Activated CD8-positive, alpha-beta memory T cell treated with anti-CD3 and anti-CD28 coated beads, Interleukin-2, amount 10 ng/mL, durations not matched to agents 7 days and 5 days (primary cell): ENCODE measurements around the gene BEND5. TPM values are rescaled to one million over a fixed set of nuclear protein-coding genes. Genes with fewer than 3 reads are reported as not detected.
A peak's percentile ranks its signal among the peaks of the same experiment; 100 is the strongest.

Experiments
- ATAC-seq: fragments of 150-1000 bp; cut with Tn5 transposase; one replicate; pipeline ENCODE4 v1.10.0; 2021; ENCODE audit warnings: moderate library complexity
- CTCF ChIA-PET: fragments of 350-600 bp; sonication (Branson Sonifier 250); formaldehyde crosslinking; loops from one replicate; lab custom pipeline; 2021; ENCODE audit warnings: antibody characterized with exemption; lab: Charles Lee
- DNase-seq: peaks from one replicate; pipeline ENCODE4 v3.0.0-alpha.2; 2020
- H3K27ac Mint-ChIP-seq: one replicate; pipeline ENCODE4 v1.8.0; 2021; ENCODE audit warnings: mild to moderate bottlenecking, mixed read lengths
- H3K27me3 Mint-ChIP-seq: one replicate; pipeline ENCODE4 v1.8.0; 2021; ENCODE audit warnings: mixed read lengths
- H3K36me3 Mint-ChIP-seq: one replicate; pipeline ENCODE4 v1.8.0; 2021; ENCODE audit warnings: mild to moderate bottlenecking, mixed read lengths
- H3K4me1 Mint-ChIP-seq: one replicate; pipeline ENCODE4 v1.8.0; 2021; ENCODE audit warnings: mixed read lengths
- H3K4me3 Mint-ChIP-seq: one replicate; pipeline ENCODE4 v1.8.0; 2021; ENCODE audit warnings: mild to moderate bottlenecking, moderate library complexity, mixed read lengths
- H3K9me3 Mint-ChIP-seq: one replicate; pipeline ENCODE4 v1.8.0; 2022; ENCODE audit warnings: low read depth, mixed read lengths
- total RNA-seq, 2 experiments: library from RNA; stranded (reverse); gene quantifications; one replicate each; pipeline ENCODE4 v1.2.3, GENCODE V29; 2021

BEND5 gene
- total RNA-seq, 2 experiments from 2014 or later: 0.96 to 1.9 TPM

DNA sequence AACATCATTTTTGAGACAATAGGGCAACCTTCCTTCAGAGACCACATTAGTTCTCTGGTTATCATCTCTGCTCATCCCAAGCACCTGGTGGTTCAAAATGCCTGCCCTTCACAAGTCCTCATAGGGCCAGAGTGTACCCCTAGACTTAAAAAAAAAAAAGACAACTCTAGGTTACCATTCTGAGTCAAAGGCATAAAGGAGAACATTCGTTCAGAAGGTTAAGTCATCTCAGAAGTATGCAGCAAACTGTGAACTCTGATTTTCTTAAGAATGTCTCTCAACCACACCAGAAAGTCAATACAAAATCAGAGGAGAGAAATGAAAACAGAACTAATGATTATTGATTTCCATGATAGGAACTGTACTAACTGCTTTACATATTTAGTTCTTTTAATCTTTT lies 9.2 kb upstream of the BEND5 start:
- CTCF ChIA-PET: no interaction called here
- H3K9me3 Mint-ChIP-seq: peaks cover 2% of the 10 kb centered on the region
- H3K27ac Mint-ChIP-seq: no peak overlapping the region
- peaks cover 6% of the 10 kb centered on the region for H3K4me1 Mint-ChIP-seq
- DNase-seq: no peak
- H3K27me3 Mint-ChIP-seq: no peaks in the 10 kb centered on the region
- H3K4me3 Mint-ChIP-seq: no peak overlapping the region
- H3K36me3 Mint-ChIP-seq: no peaks in the 10 kb centered on the region
- ATAC-seq: no peak

DNA sequence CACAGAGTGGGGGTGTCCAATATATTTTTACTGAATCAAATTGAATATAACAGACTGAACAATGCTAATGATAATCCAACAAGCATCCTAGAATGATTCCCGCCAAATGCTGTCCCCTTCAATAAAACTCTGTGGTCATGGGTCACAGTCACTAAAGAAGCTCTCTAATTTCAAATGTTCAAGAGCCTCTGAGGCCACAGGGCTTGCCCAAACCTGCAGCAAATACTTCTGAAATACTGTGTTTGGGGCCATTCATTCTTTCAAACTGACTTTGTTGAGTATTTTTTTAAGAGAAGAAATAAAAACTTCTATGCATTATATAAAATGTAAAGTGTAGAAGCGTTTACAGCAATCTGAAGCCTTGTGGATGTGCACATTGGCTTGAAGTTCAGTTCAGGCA lies 7.6 kb upstream of the BEND5 start:
- DNase-seq (no peak), ATAC-seq (no peak)
- CTCF ChIA-PET: no interaction called here
- Mint-ChIP-seq H3K36me3 (no peaks in the 10 kb centered on the region), H3K4me1 (no peaks in the 10 kb centered on the region), H3K4me3 (no peak overlapping the region), H3K27ac (no peak overlapping the region), H3K27me3 (no peaks in the 10 kb centered on the region), H3K9me3 (peaks cover 2% of the 10 kb centered on the region)

DNA sequence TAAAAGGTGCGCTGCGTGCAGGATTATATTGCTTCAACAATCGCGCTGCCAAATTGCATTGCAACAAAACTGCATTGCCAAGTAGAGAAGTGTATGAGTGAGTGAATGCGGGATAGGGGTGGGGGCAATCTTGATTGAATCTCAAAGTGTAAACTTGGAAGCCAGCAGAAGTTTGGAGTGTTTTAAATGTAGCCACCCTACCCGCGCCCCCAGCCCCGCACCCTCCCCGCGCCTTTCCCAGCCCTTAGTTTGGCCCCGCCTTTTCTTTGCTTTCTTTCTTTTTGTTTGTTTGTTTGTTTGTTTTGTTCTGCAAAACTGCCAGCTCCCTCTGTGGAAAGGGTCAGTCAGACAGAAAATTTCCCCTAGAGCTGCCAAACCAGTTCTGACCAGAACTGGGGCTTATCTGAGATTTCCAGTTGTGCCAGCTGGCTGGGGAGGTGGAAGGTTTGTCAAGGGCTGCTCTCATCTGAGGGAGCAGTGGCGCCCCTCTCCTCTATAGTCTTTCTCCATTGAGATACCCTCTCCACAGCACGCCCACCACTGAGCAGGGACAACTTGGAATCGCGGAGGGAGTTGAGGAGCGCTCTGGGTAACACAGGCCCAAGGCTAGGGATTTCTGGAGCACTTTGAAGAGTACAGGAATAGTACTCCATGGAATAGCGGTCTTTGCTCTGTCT lies 666 bp upstream of the BEND5 start:
- Mint-ChIP-seq H3K4me1 (peaks cover 8% of the 10 kb centered on the region), H3K27me3 (peaks cover 33% of the 10 kb centered on the region), H3K4me3 (peak overlapping the region; percentile 73), H3K9me3 (peaks cover 3% of the 10 kb centered on the region), H3K36me3 (peaks cover 5% of the 10 kb centered on the region), H3K27ac (peak overlapping the region; percentile 43)
- no peak for ATAC-seq
- no peak for DNase-seq
- CTCF ChIA-PET: no interaction called here

DNA sequence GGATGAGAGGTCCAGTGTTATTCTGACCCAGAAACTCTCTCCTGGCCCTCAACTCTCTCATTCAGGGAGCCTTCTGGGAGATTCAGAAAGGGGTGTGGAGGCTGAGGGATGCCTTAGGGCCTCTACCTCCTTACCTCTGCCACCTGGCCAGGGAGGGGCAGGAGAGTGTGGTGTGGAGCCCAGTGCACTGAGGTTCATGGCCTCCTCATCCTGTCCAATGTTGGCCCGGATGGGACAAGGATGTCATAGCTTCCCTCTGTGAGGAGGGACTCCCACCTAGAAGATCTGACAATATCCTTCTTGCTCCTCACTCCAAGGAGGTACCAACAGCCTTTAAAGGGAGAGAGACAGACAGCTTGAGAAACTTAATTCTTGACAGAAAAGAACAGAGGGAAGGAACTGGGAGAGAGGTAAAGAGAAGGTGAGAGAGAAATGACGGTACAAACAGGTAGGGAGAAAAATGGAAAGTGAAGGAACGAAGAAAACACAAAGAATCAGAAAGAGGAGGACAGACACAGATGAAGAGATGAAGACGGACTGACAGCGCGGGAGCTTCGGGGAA lies 779 bp downstream of the BEND5 start:
- Mint-ChIP-seq H3K4me1 (peaks cover 8% of the 10 kb centered on the region), H3K4me3 (peak overlapping the region; percentile 76), H3K27ac (peak overlapping the region; percentile 11), H3K9me3 (peaks cover 3% of the 10 kb centered on the region), H3K27me3 (peaks cover 33% of the 10 kb centered on the region), H3K36me3 (peaks cover 5% of the 10 kb centered on the region)
- CTCF ChIA-PET: no interaction called here
- ATAC-seq (no peak), DNase-seq (no peak)

DNA sequence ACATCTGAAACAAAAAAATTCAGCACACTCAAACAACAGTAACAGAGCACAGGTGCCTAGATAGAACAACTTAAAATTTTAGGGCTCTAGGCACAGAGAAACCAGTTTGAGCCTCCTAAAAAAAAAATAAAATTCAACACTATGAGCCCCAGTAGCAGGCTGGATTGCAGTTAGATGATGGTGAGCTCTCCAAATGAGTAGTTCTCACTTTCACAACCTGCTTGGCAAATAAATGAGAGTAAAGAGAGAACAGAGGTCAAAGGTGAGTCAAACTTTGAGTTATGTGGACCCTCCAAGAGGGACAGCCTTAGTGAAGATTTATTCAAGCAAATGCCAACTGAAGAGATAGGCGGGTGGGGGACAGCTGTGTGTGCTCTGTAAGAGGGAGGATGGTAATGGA lies 3.6 kb downstream of the BEND5 start:
- peaks cover 5% of the 10 kb centered on the region for H3K36me3 Mint-ChIP-seq
- peaks cover 3% of the 10 kb centered on the region for H3K9me3 Mint-ChIP-seq
- H3K27me3 Mint-ChIP-seq: peaks cover 27% of the 10 kb centered on the region
- CTCF ChIA-PET: no interaction called here
- ATAC-seq (no peak), DNase-seq (no peak)
- no peak overlapping the region for H3K27ac Mint-ChIP-seq
- peaks cover 8% of the 10 kb centered on the region for H3K4me1 Mint-ChIP-seq
- H3K4me3 Mint-ChIP-seq: no peak overlapping the region

DNA sequence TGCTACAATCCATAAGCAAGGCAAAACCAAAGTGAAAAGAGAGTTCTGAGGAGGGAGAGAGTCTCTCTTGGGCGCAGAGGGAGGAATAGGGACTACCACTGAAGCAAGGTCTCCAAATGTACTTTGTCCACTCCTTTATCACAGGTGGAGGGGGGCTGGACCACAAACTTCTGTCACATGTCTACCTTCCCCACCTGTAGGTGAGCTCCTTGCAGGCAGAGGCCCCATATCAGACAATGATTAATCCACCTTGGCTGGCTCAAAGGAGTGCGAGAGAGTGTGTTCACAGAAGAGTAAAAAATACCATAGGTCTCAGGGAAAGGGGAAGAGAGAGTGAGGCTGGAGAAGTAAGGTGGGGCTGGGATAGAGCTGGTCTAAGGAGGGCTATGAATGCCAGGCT lies 4.5 kb downstream of the BEND5 start:
- peaks cover 19% of the 10 kb centered on the region for H3K27me3 Mint-ChIP-seq
- no peak overlapping the region for H3K4me3 Mint-ChIP-seq
- H3K4me1 Mint-ChIP-seq: peaks cover 8% of the 10 kb centered on the region
- H3K9me3 Mint-ChIP-seq: peaks cover 3% of the 10 kb centered on the region
- no peak for ATAC-seq
- H3K36me3 Mint-ChIP-seq: peaks cover 4% of the 10 kb centered on the region
- CTCF ChIA-PET: no interaction called here
- H3K27ac Mint-ChIP-seq: no peak overlapping the region
- no peak for DNase-seq

DNA sequence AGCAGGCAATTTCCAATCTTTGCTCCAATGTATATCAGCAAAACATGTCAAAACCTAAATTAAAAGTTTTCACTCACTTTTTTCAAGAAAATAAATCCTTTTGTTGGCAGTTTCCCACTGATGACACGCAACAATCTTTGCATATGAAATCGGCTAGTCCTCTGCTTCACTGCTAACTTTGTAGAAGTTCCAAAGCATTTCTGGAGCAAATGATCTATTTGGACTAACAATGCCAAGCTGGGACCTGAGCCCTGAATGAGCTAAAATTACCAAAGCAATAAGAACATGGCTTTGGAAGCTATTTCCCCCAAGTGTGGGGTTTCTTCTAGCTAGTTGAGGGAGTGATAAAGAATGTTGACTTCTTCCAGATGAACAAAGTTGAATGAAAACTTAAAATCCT lies 5.1 kb downstream of the BEND5 start:
- DNase-seq (no peak), ATAC-seq (no peak)
- Mint-ChIP-seq H3K36me3 (peaks cover 4% of the 10 kb centered on the region), H3K4me3 (no peak overlapping the region), H3K4me1 (peaks cover 6% of the 10 kb centered on the region), H3K9me3 (peaks cover 3% of the 10 kb centered on the region), H3K27me3 (peaks cover 15% of the 10 kb centered on the region), H3K27ac (no peak overlapping the region)
- CTCF ChIA-PET: no interaction called here

DNA sequence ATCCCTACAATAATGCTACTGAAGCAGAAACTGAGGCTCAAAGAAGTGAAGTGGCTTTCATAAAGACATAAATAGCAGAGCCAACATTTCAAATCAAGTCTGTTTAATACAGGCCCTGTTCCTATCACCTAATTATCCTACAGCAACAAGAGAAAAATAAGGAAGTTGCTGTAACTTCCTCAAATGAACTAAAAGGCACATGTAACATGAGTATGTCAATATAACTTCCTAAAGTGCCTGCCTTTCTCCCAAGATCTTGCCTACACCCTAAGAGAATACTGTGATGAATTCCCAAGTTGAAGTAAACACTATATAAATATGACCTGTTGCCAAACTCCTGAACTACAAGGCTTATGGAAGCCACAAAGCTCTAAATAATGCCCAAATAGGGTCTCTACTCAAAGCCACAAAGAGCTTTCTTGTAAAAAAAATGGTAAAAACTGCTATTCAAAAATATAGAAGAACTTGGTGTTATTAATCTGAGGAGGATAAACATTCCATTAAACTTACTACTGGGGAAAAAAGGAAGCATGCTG lies 8.6 kb downstream of the BEND5 start:
- H3K27me3 Mint-ChIP-seq: no peaks in the 10 kb centered on the region
- H3K36me3 Mint-ChIP-seq: peaks cover 2% of the 10 kb centered on the region
- no peak overlapping the region for H3K4me3 Mint-ChIP-seq
- CTCF ChIA-PET: no interaction called here
- peaks cover 2% of the 10 kb centered on the region for H3K9me3 Mint-ChIP-seq
- H3K27ac Mint-ChIP-seq: no peak overlapping the region
- ATAC-seq: no peak
- no peaks in the 10 kb centered on the region for H3K4me1 Mint-ChIP-seq
- DNase-seq: no peak

DNA sequence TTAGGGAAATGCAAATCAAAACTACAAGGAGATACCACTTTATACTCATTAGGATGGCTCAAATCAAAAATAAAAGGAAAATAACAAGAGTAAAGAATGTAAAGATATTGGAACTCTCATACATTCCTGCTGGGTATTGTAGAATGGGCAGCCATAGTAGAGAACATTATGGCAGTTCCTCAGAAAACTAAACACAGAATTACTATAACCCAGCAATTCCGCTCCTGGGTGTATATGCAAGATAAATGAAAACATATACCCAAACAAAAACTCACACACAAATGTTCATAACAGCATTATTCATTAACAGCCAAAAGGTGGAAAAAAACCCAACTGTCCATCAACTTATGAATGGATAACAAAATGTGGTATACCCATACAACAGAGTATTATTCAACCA lies 11.4 kb downstream of the BEND5 start:
- Mint-ChIP-seq H3K27me3 (no peaks in the 10 kb centered on the region), H3K9me3 (peaks cover 2% of the 10 kb centered on the region), H3K36me3 (peaks cover 2% of the 10 kb centered on the region), H3K4me1 (no peaks in the 10 kb centered on the region), H3K27ac (no peak overlapping the region), H3K4me3 (no peak overlapping the region)
- ATAC-seq (no peak), DNase-seq (no peak)
- CTCF ChIA-PET: no interaction called here

DNA sequence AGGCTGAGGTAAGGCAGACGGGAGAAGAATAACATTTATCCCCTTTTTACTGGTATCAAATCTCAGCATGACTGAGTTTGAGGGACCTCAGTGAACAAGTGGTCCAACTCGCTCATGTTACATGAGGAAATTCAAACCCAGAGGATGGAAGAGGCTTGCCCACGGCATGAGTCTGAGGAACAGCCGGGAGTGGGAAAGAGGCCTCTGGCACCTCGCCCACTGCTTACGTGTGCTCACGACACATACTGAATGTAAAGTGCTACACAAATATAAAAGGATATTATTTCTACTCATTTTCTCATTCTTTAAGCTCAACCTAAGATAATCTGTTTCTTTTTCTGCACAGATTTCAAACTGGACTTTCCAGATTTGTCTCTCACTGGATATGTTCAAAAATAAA lies 14.7 kb downstream of the BEND5 start:
- no peak overlapping the region for H3K27ac Mint-ChIP-seq
- ATAC-seq (no peak), DNase-seq (no peak)
- peaks cover 2% of the 10 kb centered on the region for H3K36me3 Mint-ChIP-seq
- H3K27me3 Mint-ChIP-seq: no peaks in the 10 kb centered on the region
- CTCF ChIA-PET: no interaction called here
- H3K4me3 Mint-ChIP-seq: no peak overlapping the region
- no peaks in the 10 kb centered on the region for H3K4me1 Mint-ChIP-seq
- peaks cover 2% of the 10 kb centered on the region for H3K9me3 Mint-ChIP-seq

DNA sequence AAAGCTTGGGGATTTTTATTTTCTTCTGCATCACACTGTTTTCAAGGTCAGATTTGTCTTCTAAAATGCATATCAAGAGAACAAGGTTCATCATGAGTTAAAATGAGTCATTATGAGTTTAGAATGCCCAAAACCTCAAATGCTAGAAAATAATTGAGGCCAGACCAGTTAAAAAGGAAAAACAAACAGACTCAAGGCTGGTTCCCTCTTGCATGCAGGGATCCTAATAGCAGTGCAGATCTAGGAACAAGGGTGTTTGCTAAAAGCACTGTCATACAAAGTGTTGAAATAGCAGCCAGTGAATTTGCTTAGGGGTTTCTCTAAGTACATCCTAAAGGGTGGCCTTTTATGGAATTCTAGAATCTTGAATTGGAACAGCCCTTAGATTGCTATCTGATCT lies 15.3 kb downstream of the BEND5 start:
- peaks cover 2% of the 10 kb centered on the region for H3K36me3 Mint-ChIP-seq
- no peaks in the 10 kb centered on the region for H3K27me3 Mint-ChIP-seq
- no peak overlapping the region for H3K4me3 Mint-ChIP-seq
- no peak for ATAC-seq
- CTCF ChIA-PET: no interaction called here
- H3K9me3 Mint-ChIP-seq: peaks cover 2% of the 10 kb centered on the region
- H3K27ac Mint-ChIP-seq: no peak overlapping the region
- no peaks in the 10 kb centered on the region for H3K4me1 Mint-ChIP-seq
- DNase-seq: no peak

DNA sequence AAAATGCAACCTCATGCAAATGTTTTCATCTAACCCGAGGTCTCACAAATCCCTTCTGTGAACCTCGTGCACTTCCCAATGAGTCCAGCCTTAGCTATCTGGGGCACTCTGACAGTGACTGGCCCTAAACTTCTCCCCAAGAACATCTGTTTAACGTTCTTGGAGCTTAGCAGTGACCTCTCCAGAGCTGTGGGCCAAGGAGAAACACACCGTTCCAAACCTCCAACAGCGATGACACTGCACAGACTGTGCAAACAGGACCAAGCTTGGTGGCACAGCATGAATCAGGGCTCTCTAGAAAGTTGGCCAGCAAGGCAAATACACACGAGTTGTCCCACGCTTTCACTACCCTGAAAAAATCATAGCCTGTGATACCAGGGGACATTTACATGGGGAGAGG lies 15.8 kb downstream of the BEND5 start:
- peaks cover 2% of the 10 kb centered on the region for H3K9me3 Mint-ChIP-seq
- CTCF ChIA-PET: no interaction called here

DNA sequence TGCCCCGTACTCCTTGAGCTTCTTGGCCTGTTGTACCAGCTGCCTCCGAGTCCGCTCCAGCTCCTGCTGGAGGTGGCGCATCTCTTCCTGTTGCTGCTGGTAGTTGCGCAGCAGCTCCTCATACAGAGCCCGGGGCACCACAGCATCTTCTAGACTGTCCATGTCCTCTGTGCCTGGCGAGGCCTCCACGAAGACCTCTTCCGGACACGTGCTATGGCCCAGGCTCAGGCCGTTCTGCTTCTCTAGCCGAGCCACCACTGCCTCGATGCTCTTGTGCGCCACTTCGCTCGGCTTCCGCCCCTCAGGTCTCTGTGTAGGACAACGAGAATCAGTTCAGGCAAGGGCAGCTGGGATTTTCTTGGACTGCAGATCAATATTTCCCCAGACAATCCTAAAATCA lies 17.7 kb downstream of the BEND5 start:
- Mint-ChIP-seq H3K36me3 (no peaks in the 10 kb centered on the region), H3K27me3 (no peaks in the 10 kb centered on the region), H3K27ac (no peak overlapping the region), H3K4me3 (no peak overlapping the region), H3K4me1 (no peaks in the 10 kb centered on the region), H3K9me3 (no peaks in the 10 kb centered on the region)
- CTCF ChIA-PET: no interaction called here
- ATAC-seq: no peak
- DNase-seq: no peak

More for the DNA sequence above, 15.8 kb downstream of the BEND5 start:
- H3K27ac Mint-ChIP-seq: no peak overlapping the region
- H3K36me3 Mint-ChIP-seq: peaks cover 2% of the 10 kb centered on the region
- H3K27me3 Mint-ChIP-seq: no peaks in the 10 kb centered on the region
- ATAC-seq (no peak), DNase-seq (no peak)
- no peak overlapping the region for H3K4me3 Mint-ChIP-seq
- no peaks in the 10 kb centered on the region for H3K4me1 Mint-ChIP-seq

DNA sequence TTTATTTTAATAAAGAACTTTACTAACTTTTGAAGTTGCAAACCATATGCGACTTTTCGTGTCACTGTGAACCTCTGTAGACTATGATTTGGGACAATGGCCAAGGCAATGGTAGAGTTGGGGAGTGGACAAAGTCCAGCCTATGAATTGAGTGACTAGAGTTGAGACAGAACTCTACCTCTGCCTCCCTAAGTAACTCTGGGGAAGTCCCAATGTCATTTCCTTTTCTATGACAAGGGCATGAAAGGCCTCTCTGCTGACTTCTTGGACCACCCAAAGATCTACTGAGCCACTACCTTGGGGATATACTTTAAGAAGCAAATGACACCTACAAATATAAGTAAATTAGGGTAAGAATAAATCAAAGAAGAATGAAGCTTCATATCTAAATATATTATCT lies 19.3 kb downstream of the BEND5 start:
- Mint-ChIP-seq H3K9me3 (no peaks in the 10 kb centered on the region), H3K4me1 (no peaks in the 10 kb centered on the region), H3K4me3 (no peak overlapping the region), H3K36me3 (no peaks in the 10 kb centered on the region), H3K27ac (no peak overlapping the region), H3K27me3 (no peaks in the 10 kb centered on the region)
- DNase-seq (no peak), ATAC-seq (no peak)
- CTCF ChIA-PET: no interaction called here
